NCI-H1436 treated with DMSO at 0.1 percent for 48 hours (cell line): ENCODE data around the gene MPP3.
"Not testable (repeated sequence)": the region's sequence is repeated elsewhere in the genome, so short reads cannot be mapped to it uniquely, and the experiment has no call there.

Experiments used
- DNase-seq: peaks from one replicate; lab custom pipeline; 2025; lab: John Stamatoyannopoulos, UW

MPP3 gene

GRCh38 chr17:43860927-43861622, 28.1 kb upstream of the MPP3 start:
- DNase-seq: no peak

DNA sequence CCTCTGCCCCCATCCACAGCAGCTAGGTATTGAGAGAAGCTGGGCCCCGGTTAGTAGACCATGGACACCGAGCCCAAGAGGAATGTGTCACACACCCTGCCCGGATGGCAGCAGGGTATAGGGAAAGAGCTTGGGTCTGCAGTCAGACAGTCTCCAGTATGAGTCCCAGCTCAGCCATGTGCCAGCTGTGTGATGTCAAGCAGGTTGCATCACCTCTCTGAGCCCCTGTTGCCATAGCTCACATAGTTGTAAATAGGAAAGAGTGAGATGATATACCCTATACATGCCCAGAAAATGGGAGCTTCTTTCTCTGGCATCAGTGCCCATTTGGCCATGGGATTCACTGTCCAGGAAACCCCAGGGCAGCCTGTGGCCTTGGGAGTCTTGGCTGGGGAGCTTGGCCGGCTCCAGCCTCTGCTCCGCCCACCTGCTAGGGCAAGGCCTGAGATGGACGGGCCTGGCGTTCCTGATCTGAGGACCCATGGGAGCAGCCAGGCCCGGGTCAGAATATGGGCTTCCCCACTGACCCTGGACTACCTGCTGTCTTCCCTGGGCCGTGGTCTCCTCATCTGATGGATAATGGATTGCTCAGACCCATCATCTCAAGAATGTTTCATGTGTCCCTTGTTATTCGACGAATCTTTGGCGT, 27.3 kb upstream of the MPP3 start:
- DNase-seq: no peak

GRCh38 chr17:43857957-43858600, 25.1 kb upstream of the MPP3 start:
- no peak for DNase-seq

DNA sequence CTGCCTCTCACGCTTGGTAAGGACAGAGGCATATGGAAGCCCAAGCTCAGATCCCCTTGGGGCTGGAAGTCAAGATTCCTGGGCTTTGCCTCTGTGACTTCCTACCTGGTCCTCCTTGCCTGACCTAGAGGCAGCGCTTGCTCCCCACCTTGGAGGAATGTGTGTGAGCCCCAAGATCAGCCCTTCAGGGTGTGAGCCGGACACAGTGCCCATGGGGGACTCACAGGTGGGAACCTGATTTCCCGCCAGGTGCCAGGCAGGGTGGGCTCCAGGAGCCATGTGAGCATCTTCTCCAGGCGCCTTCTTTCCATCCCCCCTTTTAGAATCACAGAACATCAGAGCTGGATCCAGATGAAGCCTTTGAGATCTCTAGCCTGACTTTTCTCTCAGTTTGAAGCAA, 24.2 kb upstream of the MPP3 start:
- no peak for DNase-seq

DNA sequence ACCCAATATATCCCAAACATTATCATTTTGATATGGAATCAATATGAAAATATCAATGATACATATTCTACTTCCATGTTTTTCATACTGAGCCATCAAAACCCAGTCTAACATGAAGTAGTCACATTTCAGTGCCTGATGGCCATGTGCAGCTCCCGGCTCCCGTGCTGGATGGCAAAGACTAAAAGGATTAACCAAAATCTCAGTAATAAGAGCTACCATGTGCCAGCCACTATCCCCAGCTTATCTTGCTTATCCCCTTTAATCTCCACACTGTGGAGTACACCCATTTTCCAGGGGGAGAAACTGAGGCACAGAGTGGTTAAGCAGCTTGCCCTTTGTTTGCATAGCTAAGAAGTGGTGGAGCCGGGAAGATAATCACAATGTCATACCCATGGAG, 23.2 kb upstream of the MPP3 start:
- DNase-seq: no peak

DNA sequence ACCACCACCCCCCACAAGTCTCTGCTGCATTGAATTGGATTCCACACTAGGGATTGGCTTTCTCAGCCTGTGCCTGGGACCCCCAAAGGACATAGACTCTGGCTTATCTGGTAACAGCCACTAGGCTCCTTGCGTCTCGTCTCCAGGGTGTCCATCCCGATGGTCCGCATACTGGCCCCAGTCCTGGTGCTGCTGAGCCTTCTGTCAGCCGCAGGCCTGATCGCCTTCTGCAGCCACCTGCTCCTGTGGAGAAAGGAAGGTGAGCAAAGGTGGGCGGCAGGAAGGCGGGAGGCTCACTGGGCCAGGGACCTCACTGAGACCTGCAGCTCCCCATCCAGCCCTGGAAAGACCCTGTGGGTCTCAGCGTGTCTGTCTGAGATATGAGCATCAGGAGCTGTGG, 22.1 kb upstream of the MPP3 start:
- DNase-seq: no peak

DNA sequence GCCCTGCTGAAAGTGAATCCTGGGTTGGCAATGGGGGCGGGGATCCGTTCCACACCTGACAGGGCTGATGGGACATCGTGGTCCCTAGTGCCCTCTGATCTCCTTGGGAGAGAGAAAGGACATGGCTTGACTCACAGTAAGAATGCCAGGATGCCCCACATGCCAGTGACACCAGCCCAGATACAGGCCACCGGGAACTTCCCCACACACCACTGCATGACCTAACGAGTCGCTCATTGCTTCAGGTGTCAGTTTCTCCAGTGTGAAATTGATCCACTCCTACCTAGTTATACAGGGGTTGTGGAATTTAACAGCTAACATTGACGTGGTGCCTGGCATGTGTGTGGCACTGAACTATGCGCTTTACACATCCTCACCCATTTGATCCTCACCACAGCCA, 21.6 kb upstream of the MPP3 start:
- DNase-seq: no peak

GRCh38 chr17:43853546-43853945, 20.6 kb upstream of the MPP3 start:
- no peak for DNase-seq

DNA sequence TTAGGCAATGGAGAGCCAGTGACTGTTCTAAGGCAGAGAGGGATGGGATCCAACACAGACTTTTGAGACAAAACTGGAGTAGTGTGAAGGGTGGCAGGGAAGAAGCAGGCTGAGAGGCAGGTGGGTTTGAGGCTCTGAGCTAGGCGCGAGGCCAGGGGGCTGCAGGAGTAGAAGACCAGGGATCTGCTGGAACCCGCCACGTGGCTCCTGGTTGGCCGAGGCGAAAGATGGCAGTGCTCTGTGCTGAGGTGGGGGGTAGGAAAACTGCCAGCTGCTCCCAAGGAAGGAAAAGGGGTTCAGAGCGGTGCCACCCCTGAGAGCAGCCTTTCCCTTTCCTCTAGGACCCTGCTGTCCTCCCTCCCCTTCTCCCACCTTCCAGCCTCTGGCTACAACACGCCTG, 19.6 kb upstream of the MPP3 start:
- DNase-seq: no peak

- DNase-seq: no peak
Measured at GRCh38 chr17:43849116-43849515, 16.2 kb upstream of the MPP3 start.

- DNase-seq: no peak
Measured at GRCh38 chr17:43848601-43849000, 15.7 kb upstream of the MPP3 start.

- no peak for DNase-seq
Measured at GRCh38 chr17:43846963-43847371, 14.0 kb upstream of the MPP3 start, which contains the start of gene CD300LG. Gene CD300LG (plus strand): TSS chr17:43847176. CDS start chr17:43847217, 41 bp downstream.

DNA sequence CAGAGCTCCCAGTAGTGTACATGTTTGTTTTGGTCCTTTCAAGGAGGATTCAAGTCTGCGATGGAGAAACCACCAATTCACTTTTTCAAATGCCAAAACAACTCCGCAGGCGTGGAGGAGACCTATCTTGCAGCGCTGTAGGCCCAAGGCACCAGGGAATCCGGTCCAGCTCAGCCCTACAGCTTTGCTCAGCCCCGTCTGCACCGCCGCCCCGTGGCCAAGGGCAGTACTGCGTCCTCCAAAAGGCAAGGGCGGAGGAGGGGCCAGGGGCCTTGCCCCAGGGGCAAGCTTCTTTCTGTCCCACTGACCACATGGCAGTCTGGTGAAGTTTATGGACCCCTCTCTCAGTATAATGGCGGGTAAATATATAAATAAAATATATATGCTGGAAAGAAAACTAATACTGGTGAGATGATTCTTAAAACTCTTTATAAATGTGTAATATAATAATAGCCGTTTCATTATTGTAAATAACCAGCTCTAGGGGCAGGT, 13.3 kb upstream of the MPP3 start:
- no peak for DNase-seq

GRCh38 chr17:43845766-43846165, 12.8 kb upstream of the MPP3 start:
- DNase-seq: no peak

DNA sequence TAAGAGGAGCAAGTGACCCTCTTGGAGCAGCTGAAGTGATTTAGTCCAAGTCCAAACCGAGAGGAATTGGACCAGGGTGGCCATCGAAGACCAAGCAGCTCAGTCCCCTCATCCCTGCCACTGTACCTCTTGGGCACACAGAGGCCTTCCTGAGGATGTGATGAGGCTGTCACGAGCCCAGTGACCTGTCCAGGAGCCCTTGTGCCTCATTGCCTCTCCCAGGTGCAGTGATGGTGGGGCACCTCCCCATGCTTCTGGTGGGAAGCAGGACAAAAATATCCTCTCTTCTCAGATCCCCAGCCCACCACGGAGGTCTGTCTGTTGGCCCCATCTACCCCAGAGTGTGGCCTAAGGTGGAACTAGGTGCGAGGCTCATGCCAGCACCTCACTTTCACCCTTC, 11.3 kb upstream of the MPP3 start:
- no peak for DNase-seq

DNA sequence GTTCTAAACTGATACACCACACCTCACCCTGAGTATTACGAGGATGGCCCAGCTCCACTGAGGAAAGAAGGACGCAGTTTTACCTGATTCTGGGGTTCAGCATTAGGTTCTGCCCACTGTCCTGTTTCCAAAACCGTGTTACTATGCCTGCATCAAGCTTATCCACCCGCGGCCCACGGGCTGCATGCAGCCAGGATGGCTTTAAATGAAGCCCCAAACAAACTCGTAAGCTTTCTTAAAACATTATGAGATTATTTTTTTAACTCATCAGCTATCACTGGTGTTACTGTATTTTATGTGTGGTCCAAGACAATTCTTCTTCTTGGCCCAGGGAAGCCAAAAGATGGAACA, 10.0 kb upstream of the MPP3 start:
- no peak for DNase-seq

DNA sequence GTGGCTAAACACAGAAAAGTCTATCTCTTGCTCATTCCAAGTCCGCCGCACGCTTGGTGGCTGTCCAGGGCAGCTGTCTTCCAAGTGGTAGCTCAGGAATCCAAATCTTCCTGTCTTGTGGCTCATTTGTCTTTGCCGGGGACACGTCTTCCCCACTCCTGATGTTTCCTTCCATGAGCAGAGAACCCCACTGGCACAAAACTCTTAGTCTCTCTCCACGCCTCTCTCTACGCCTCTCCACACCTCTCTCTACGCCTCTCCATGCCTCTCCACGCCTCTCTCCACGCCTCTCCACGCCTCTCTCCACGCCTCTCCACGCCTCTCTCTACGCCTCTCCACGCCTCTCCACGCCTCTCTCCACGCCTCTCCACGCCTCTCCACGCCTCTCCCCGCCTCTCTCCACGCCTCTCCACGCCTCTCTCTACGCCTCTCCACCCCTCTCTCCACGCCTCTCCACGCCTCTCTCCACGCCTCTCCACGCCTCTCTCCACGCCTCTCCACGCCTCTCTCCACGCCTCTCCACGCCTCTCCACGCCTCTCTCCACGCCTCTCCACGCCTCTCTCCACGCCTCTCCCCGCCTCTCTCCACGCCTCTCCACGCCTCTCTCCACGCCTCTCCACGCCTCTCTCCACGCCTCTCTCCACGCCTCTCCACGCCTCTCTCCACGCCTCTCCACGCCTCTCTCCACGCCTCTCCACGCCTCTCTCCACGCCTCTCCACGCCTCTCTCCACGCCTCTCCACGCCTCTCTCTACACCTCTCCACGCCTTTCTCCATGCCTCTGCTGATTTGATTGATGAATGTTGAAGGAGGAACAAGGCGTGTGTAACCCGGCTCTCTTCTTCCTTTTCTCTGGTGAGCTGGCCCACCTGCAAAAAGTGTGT, 9.4 kb upstream of the MPP3 start:
- DNase-seq: not testable (repeated sequence)

DNA sequence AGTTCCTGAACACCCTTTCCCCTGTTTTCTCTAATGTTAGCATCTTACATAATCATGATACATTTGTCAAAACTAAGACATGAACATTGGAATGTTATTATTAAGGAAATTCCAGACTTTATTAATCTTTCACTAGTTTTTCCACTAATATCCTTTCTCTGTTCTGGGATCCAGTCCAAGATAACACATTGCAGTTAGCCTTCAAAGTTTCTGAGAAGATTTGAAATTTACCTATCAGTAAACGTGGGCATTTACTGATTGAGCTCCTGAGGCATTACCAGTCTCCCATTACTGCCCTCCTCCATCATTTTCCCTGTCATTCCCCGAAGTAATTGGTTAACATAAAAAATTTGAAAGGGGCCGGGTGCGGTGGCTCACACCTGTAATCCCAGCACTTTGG, 8.3 kb upstream of the MPP3 start:
- DNase-seq: no peak

GRCh38 chr17:43840814-43841213, 7.9 kb upstream of the MPP3 start:
- DNase-seq: no peak

DNA sequence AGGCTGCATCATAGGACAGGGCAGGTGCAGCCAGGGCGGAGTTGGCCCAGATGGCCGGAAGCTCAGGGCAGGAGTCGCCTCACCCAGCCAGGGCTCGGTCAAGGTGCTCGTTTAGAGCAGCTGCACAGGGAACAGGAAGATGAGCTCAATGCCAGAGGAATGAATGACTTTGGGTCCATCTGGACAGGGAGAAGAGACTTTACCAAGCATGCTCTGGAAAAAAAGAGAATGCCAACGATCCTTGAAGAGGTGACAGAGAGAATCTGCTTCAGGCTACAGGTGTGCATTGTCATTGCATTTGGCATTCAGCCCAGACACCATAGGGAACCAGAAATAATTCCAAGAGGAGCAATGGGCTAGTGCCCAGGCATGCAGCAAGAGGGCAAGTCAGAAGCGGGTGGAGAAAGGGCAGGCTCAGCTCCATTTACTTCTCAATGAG, 6.7 kb upstream of the MPP3 start:
- DNase-seq: no peak

DNA sequence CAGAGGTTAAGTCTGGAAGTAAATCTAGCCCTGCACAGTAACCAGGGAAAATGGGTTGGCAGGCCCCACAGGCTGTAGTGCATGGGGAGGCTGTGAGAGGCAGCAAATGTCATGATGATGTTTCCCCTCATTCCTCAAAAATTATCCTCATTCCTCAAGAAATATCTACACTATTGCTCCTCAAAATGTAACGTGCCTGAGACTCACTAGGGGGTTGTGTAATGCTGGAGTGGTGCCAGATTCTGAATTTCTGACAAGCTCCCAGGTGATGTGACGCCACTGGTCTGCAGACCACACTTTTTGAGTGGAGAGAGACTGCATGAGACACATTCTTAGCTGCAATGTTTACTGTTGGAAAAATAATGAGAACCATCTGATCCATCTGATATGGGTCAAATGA, 1.2 kb upstream of the MPP3 start:
- DNase-seq: no peak
